ENCODE measurements around the gene EDA. TPM values are rescaled to one million over a fixed set of nuclear protein-coding genes. Genes with fewer than 3 reads are reported as not detected.
A peak's percentile ranks its signal among the peaks of the same experiment; 100 is the strongest.

Gene EDA
- total RNA-seq, 2 experiments from 2014 or later, result 3.3 to 4.2 TPM

GRCh38 chrX:69626129-69626528, 10.2 kb downstream of the EDA start:
- Mint-ChIP-seq H3K36me3 (peaks cover 2% of the 10 kb centered on the region), H3K4me3 (no peak overlapping the region), H3K4me1 (ENCODE audit: low read depth) (peaks cover 31% of the 10 kb centered on the region), H3K27me3 (no peaks in the 10 kb centered on the region), H3K27ac (no peak overlapping the region), H3K9me3 (no peaks in the 10 kb centered on the region)
- CTCF ChIA-PET, result no interaction called here
- POLR2A ChIA-PET, result no interaction called here
- DNase-seq, result no peak
- intact Hi-C loops (cut with micrococcal nuclease), result loop anchor here (5.0 kb wide), 1 partner anchor 181 kb away; no protein-coding TSS in a partner anchor

- CTCF ChIA-PET, result no interaction called here
- peak overlapping the region; percentile 14 for H3K27ac Mint-ChIP-seq
- H3K9me3 Mint-ChIP-seq, result no peaks in the 10 kb centered on the region
- POLR2A ChIA-PET, result no interaction called here
- DNase-seq, result no peak
- intact Hi-C loops (cut with micrococcal nuclease), result loop anchor here (5.0 kb wide), 1 partner anchor 180 kb away; no protein-coding TSS in a partner anchor
- no peaks in the 10 kb centered on the region for H3K27me3 Mint-ChIP-seq
- H3K4me3 Mint-ChIP-seq, result no peak overlapping the region
- H3K36me3 Mint-ChIP-seq, result peaks cover 2% of the 10 kb centered on the region
- H3K4me1 Mint-ChIP-seq (ENCODE audit: low read depth), result peaks cover 28% of the 10 kb centered on the region
These were observed 11.8 kb downstream of the EDA start for GRCh38 chrX:69627744-69628143.

- Mint-ChIP-seq H3K36me3 (no peaks in the 10 kb centered on the region), H3K27me3 (no peaks in the 10 kb centered on the region), H3K9me3 (no peaks in the 10 kb centered on the region), H3K27ac (no peak overlapping the region), H3K4me3 (no peak overlapping the region), H3K4me1 (ENCODE audit: low read depth) (peaks cover 29% of the 10 kb centered on the region)
- DNase-seq, result no peak
- ChIA-PET CTCF (no interaction called here), POLR2A (no interaction called here)
- intact Hi-C loops (cut with micrococcal nuclease), result no loop called here
These were observed 14.2 kb downstream of the EDA start for GRCh38 chrX:69630147-69630546.

GRCh38 chrX:69664693-69665092, 48.8 kb downstream of the EDA start:
- CTCF ChIA-PET, result no interaction called here
- H3K27me3 Mint-ChIP-seq, result no peaks in the 10 kb centered on the region
- POLR2A ChIA-PET, result no interaction called here
- no peak overlapping the region for H3K27ac Mint-ChIP-seq
- H3K9me3 Mint-ChIP-seq, result peaks cover 30% of the 10 kb centered on the region
- H3K4me1 Mint-ChIP-seq (ENCODE audit: low read depth), result no peaks in the 10 kb centered on the region
- H3K36me3 Mint-ChIP-seq, result peaks cover 5% of the 10 kb centered on the region
- intact Hi-C loops (cut with micrococcal nuclease), result no loop called here
- H3K4me3 Mint-ChIP-seq, result no peak overlapping the region
- DNase-seq, result no peak

GRCh38 chrX:69670001-69670555, 54.2 kb downstream of the EDA start:
- no peak for DNase-seq
- Mint-ChIP-seq H3K4me1 (ENCODE audit: low read depth) (no peaks in the 10 kb centered on the region), H3K36me3 (peaks cover 10% of the 10 kb centered on the region), H3K27ac (no peak overlapping the region), H3K4me3 (no peak overlapping the region), H3K27me3 (no peaks in the 10 kb centered on the region), H3K9me3 (peaks cover 34% of the 10 kb centered on the region)
- ChIA-PET POLR2A (no interaction called here), CTCF (no interaction called here)
- intact Hi-C loops (cut with micrococcal nuclease), result no loop called here

- intact Hi-C loops (cut with micrococcal nuclease), result no loop called here
- Mint-ChIP-seq H3K27me3 (no peaks in the 10 kb centered on the region), H3K4me1 (ENCODE audit: low read depth) (no peaks in the 10 kb centered on the region), H3K36me3 (peaks cover 7% of the 10 kb centered on the region), H3K4me3 (no peak overlapping the region), H3K9me3 (peaks cover 24% of the 10 kb centered on the region), H3K27ac (no peak overlapping the region)
- no peak for DNase-seq
- CTCF ChIA-PET, result no interaction called here
- POLR2A ChIA-PET, result no interaction called here
These were observed 59.0 kb downstream of the EDA start for GRCh38 chrX:69674891-69675290.

- H3K27me3 Mint-ChIP-seq, result no peaks in the 10 kb centered on the region
- H3K4me1 Mint-ChIP-seq (ENCODE audit: low read depth), result no peaks in the 10 kb centered on the region
- CTCF ChIA-PET, result no interaction called here
- no peak for DNase-seq
- H3K27ac Mint-ChIP-seq, result no peak overlapping the region
- H3K9me3 Mint-ChIP-seq, result peaks cover 5% of the 10 kb centered on the region
- intact Hi-C loops (cut with micrococcal nuclease), result no loop called here
- H3K36me3 Mint-ChIP-seq, result no peaks in the 10 kb centered on the region
- POLR2A ChIA-PET, result no interaction called here
- no peak overlapping the region for H3K4me3 Mint-ChIP-seq
These were observed 89.9 kb downstream of the EDA start for GRCh38 chrX:69705818-69706217.

GRCh38 chrX:69718102-69718501, 102.2 kb downstream of the EDA start:
- Mint-ChIP-seq H3K4me3 (no peak overlapping the region), H3K4me1 (ENCODE audit: low read depth) (no peaks in the 10 kb centered on the region), H3K36me3 (no peaks in the 10 kb centered on the region), H3K9me3 (peaks cover 34% of the 10 kb centered on the region), H3K27me3 (no peaks in the 10 kb centered on the region), H3K27ac (no peak overlapping the region)
- ChIA-PET POLR2A (no interaction called here), CTCF (no interaction called here)
- DNase-seq, result no peak
- intact Hi-C loops (cut with micrococcal nuclease), result no loop called here

- ChIA-PET CTCF (no interaction called here), POLR2A (no interaction called here)
- H3K4me1 Mint-ChIP-seq (ENCODE audit: low read depth), result no peaks in the 10 kb centered on the region
- H3K9me3 Mint-ChIP-seq, result peaks cover 6% of the 10 kb centered on the region
- H3K27ac Mint-ChIP-seq, result no peak overlapping the region
- H3K36me3 Mint-ChIP-seq, result no peaks in the 10 kb centered on the region
- no peak for DNase-seq
- H3K27me3 Mint-ChIP-seq, result no peaks in the 10 kb centered on the region
- intact Hi-C loops (cut with micrococcal nuclease), result no loop called here
- H3K4me3 Mint-ChIP-seq, result no peak overlapping the region
These were observed 108.4 kb downstream of the EDA start for GRCh38 chrX:69724307-69724706.

- Mint-ChIP-seq H3K9me3 (peaks cover 16% of the 10 kb centered on the region), H3K36me3 (peaks cover 2% of the 10 kb centered on the region), H3K4me3 (no peak overlapping the region), H3K27me3 (no peaks in the 10 kb centered on the region), H3K27ac (no peak overlapping the region), H3K4me1 (ENCODE audit: low read depth) (no peaks in the 10 kb centered on the region)
- ChIA-PET CTCF (interaction anchor here (0.6 kb wide), 1 partner anchor 290 kb away, joined by 3 read pairs; no protein-coding TSS in a partner anchor), POLR2A (no interaction called here)
- intact Hi-C loops (cut with micrococcal nuclease), result no loop called here
- DNase-seq, result no peak
These were observed 124.4 kb downstream of the EDA start for GRCh38 chrX:69740317-69740716.

GRCh38 chrX:69741721-69742120, 125.8 kb downstream of the EDA start:
- no peak overlapping the region for H3K4me3 Mint-ChIP-seq
- H3K9me3 Mint-ChIP-seq, result peaks cover 16% of the 10 kb centered on the region
- H3K36me3 Mint-ChIP-seq, result peaks cover 2% of the 10 kb centered on the region
- intact Hi-C loops (cut with micrococcal nuclease), result no loop called here
- H3K4me1 Mint-ChIP-seq (ENCODE audit: low read depth), result no peaks in the 10 kb centered on the region
- ChIA-PET POLR2A (no interaction called here), CTCF (no interaction called here)
- H3K27ac Mint-ChIP-seq, result no peak overlapping the region
- no peaks in the 10 kb centered on the region for H3K27me3 Mint-ChIP-seq
- no peak for DNase-seq

GRCh38 chrX:69746051-69746450, 130.1 kb downstream of the EDA start:
- ChIA-PET CTCF (no interaction called here), POLR2A (no interaction called here)
- no peak for DNase-seq
- no peak overlapping the region for H3K27ac Mint-ChIP-seq
- intact Hi-C loops (cut with micrococcal nuclease), result no loop called here
- no peaks in the 10 kb centered on the region for H3K27me3 Mint-ChIP-seq
- no peaks in the 10 kb centered on the region for H3K4me1 Mint-ChIP-seq (ENCODE audit: low read depth)
- peaks cover 13% of the 10 kb centered on the region for H3K9me3 Mint-ChIP-seq
- H3K36me3 Mint-ChIP-seq, result no peaks in the 10 kb centered on the region
- no peak overlapping the region for H3K4me3 Mint-ChIP-seq

GRCh38 chrX:69748055-69748454, 132.1 kb downstream of the EDA start:
- H3K27ac Mint-ChIP-seq, result no peak overlapping the region
- no peaks in the 10 kb centered on the region for H3K27me3 Mint-ChIP-seq
- CTCF ChIA-PET, result no interaction called here
- H3K36me3 Mint-ChIP-seq, result no peaks in the 10 kb centered on the region
- POLR2A ChIA-PET, result no interaction called here
- no peak for DNase-seq
- intact Hi-C loops (cut with micrococcal nuclease), result no loop called here
- H3K4me3 Mint-ChIP-seq, result no peak overlapping the region
- no peaks in the 10 kb centered on the region for H3K4me1 Mint-ChIP-seq (ENCODE audit: low read depth)
- peaks cover 6% of the 10 kb centered on the region for H3K9me3 Mint-ChIP-seq

Data from activated CD4-positive, alpha-beta memory T cell treated with anti-CD3 and anti-CD28 coated beads for 36 hours (primary cell).